Trophoblast cell (in vitro differentiated cells and primary cell): ENCODE measurements around the gene CCDC157. TPM values are rescaled to one million over a fixed set of nuclear protein-coding genes. Genes with fewer than 3 reads are reported as not detected.

ENCODE experiments used
- DNase-seq, 2 donors: peaks; one replicate each; pipeline ENCODE4 v3.0.0-alpha.2; 2016
- H2AFZ ChIP-seq: 2 replicates; pipeline ENCODE4 v1.6.1; 2013; ENCODE audit warnings: low read length, moderate library complexity, mild to moderate bottlenecking; ENCODE audit not compliant: insufficient read depth, poor library complexity
- H2AK5ac ChIP-seq: 2 replicates; pipeline ENCODE4 v1.6.1; 2013; ENCODE audit warnings: mild to moderate bottlenecking, low read length
- H2BK120ac ChIP-seq: 2 replicates; pipeline ENCODE4 v1.6.1; 2013; ENCODE audit warnings: low read length, mild to moderate bottlenecking, moderate library complexity; ENCODE audit not compliant: insufficient read depth, poor library complexity
- H2BK12ac ChIP-seq: 2 replicates; pipeline ENCODE4 v1.6.1; 2013; ENCODE audit warnings: mild to moderate bottlenecking, low read length, moderate library complexity
- H2BK5ac ChIP-seq: 2 replicates; pipeline ENCODE4 v1.6.1; 2013; ENCODE audit warnings: low read length, low read depth, moderate library complexity, mild to moderate bottlenecking; ENCODE audit not compliant: poor library complexity
- H3K14ac ChIP-seq: 2 replicates; pipeline ENCODE4 v1.6.1; 2013; ENCODE audit warnings: mild to moderate bottlenecking, low read length
- H3K18ac ChIP-seq: 2 replicates; pipeline ENCODE4 v1.6.1; 2013; ENCODE audit warnings: mild to moderate bottlenecking, low read length
- H3K23ac ChIP-seq: 2 replicates; pipeline ENCODE4 v1.6.1; 2013; ENCODE audit warnings: low read length
- H3K27ac ChIP-seq: 2 replicates; pipeline ENCODE4 v1.5.1; 2013; ENCODE audit warnings: low read depth, mild to moderate bottlenecking, inconsistent platforms, low read length, moderate library complexity
- H3K27me3 ChIP-seq: 2 replicates; pipeline ENCODE4 v1.6.1; 2013; ENCODE audit warnings: inconsistent platforms, mild to moderate bottlenecking, low read length, moderate library complexity; ENCODE audit not compliant: insufficient read depth
- H3K36me3 ChIP-seq, 2 experiments: 1 replicate in 1 of 2; 2 replicates in 1 of 2; pipeline ENCODE4 v1.6.1; 2013; ENCODE audit warnings: low read length in 2 of 2, mild to moderate bottlenecking in 2 of 2, moderate library complexity in 1 of 2; ENCODE audit not compliant: insufficient read depth in 2 of 2, control insufficient read depth in 1 of 2
- H3K4ac ChIP-seq: 2 replicates; pipeline ENCODE4 v1.6.1; 2013; ENCODE audit warnings: low read depth, mild to moderate bottlenecking, low read length, moderate library complexity
- H3K4me1 ChIP-seq, 2 experiments: 1 replicate in 1 of 2; 2 replicates in 1 of 2; pipeline ENCODE4 v1.6.1; 2013; ENCODE audit warnings: low read length in 2 of 2, mild to moderate bottlenecking in 2 of 2, moderate library complexity in 1 of 2; ENCODE audit not compliant: insufficient read depth in 2 of 2, control insufficient read depth in 1 of 2
- H3K4me2 ChIP-seq: 2 replicates; pipeline ENCODE4 v1.6.1; 2013; ENCODE audit warnings: inconsistent platforms, mild to moderate bottlenecking, low read length, moderate library complexity
- H3K4me3 ChIP-seq: 2 replicates; pipeline ENCODE4 v1.5.1; 2013; ENCODE audit warnings: mild to moderate bottlenecking, low read depth, low read length, inconsistent platforms
- H3K79me1 ChIP-seq: one replicate; pipeline ENCODE4 v1.6.1; 2013; ENCODE audit warnings: low read length
- H3K79me2 ChIP-seq: 2 replicates; pipeline ENCODE4 v1.6.1; 2013; ENCODE audit warnings: low read length, mild to moderate bottlenecking; ENCODE audit not compliant: control insufficient read depth, insufficient read depth, poor library complexity
- H3K9ac ChIP-seq: 2 replicates; pipeline ENCODE4 v1.6.1; 2013; ENCODE audit warnings: mild to moderate bottlenecking, low read length
- H3K9me3 ChIP-seq: 2 replicates; pipeline ENCODE4 v1.6.1; 2013; ENCODE audit warnings: low read depth, mild to moderate bottlenecking, control low read depth, inconsistent platforms, low read length; ENCODE audit not compliant: insufficient read depth
- H4K12ac ChIP-seq: 2 replicates; pipeline ENCODE4 v1.6.1; 2013; ENCODE audit warnings: low read depth, mild to moderate bottlenecking, low read length, moderate library complexity
- H4K8ac ChIP-seq: 2 replicates; pipeline ENCODE4 v1.6.1; 2013; ENCODE audit warnings: low read depth, mild to moderate bottlenecking, low read length, moderate library complexity
- H4K91ac ChIP-seq: one replicate; pipeline ENCODE4 v1.6.1; 2013; ENCODE audit warnings: low read depth, mild to moderate bottlenecking, low read length, moderate library complexity
- WGBS: extraction: QIAGEN DNeasy Blood & Tissue Kit; methylation state at CpG from one replicate; pipeline ENCODE4 v1.1.7; 2013; ENCODE audit warnings: missing lambda C conversion rate; ENCODE audit not compliant: insufficient read length, insufficient coverage; ENCODE audit errors: extremely low coverage; 5-methylcytosine and 5-hydroxymethylcytosine counted together
- polyA plus RNA-seq: library from polyadenylated mRNA; stranded (reverse); fragments of 200-250 nt; gene quantifications from 2 replicates; pipeline ENCODE4 v1.2.3, GENCODE V29; 2013

CCDC157 gene
- 1.8 and 2.1 TPM in 2 replicates for polyA plus RNA-seq

- H3K36me3 ChIP-seq, result peaks cover 10 to 17% of the 10 kb centered on the region in 2 experiments
- no CpG with 5 or more reads among the region's 91 CpGs for WGBS
- peak within 1 kb of the TSS; percentile 99 for H3K4ac ChIP-seq
- no peak within 1 kb of the TSS for H3K23ac ChIP-seq
- H3K79me2 ChIP-seq, result peaks cover 18% of the 10 kb centered on the region
- H3K14ac ChIP-seq, result peak within 1 kb of the TSS; percentile 100
- peak; percentile 88 to 94 for DNase-seq
- H3K27me3 ChIP-seq, result no peaks in the 10 kb centered on the region
- peak within 1 kb of the TSS; percentile 100 for H3K18ac ChIP-seq
- H3K27ac ChIP-seq, result peak within 1 kb of the TSS; percentile 90
- H3K9ac ChIP-seq, result peak within 1 kb of the TSS; percentile 99
- H3K4me2 ChIP-seq, result peak within 1 kb of the TSS; percentile 89
- H4K12ac ChIP-seq, result peak within 1 kb of the TSS; percentile 99
- peak within 1 kb of the TSS; percentile 93 for H2AFZ ChIP-seq
- peak within 1 kb of the TSS; percentile 100 for H4K8ac ChIP-seq
- H2BK5ac ChIP-seq, result peak within 1 kb of the TSS; percentile 98
- peak within 1 kb of the TSS; percentile 51 for H2BK12ac ChIP-seq
- H2BK120ac ChIP-seq, result peak within 1 kb of the TSS; percentile 99
- H3K79me1 ChIP-seq, result peaks cover 11% of the 10 kb centered on the region
- no peaks in the 10 kb centered on the region for H3K9me3 ChIP-seq
- peak within 1 kb of the TSS; percentile 99 for H2AK5ac ChIP-seq
- H4K91ac ChIP-seq, result peak within 1 kb of the TSS; percentile 99
- peaks cover 2 to 8% of the 10 kb centered on the region in 2 experiments for H3K4me1 ChIP-seq
- peak within 1 kb of the TSS; percentile 100 for H3K4me3 ChIP-seq
Observed at GRCh38 chr22:30356449-30357235, at the start of gene CCDC157, which contains the start of gene SF3A1. TSS of gene CCDC157 (plus strand) at chr22:30357007. CDS start at chr22:30366001, 8,994 bp downstream. TSS of gene SF3A1 (minus strand) at chr22:30356894. CDS start at chr22:30356792, 102 bp downstream.

GRCh38 chr22:30307041-30307574 is 49.7 kb upstream of the CCDC157 start:
- Histone ChIP-seq H3K4ac (peak overlapping the region; percentile 42), H3K79me1 (peaks cover 29% of the 10 kb centered on the region), H2BK5ac (no peak overlapping the region), H3K9ac (no peak overlapping the region), H2AFZ (no peak overlapping the region), H3K18ac (no peak overlapping the region), H3K14ac (no peak overlapping the region), H4K12ac (no peak overlapping the region), H4K91ac (peak overlapping the region; percentile 5), H3K27me3 (no peaks in the 10 kb centered on the region), H3K4me3 (no peak overlapping the region), H3K36me3 (peaks cover 20 to 29% of the 10 kb centered on the region in 2 experiments), H3K4me2 (no peak overlapping the region), H3K27ac (no peak overlapping the region), H2AK5ac (no peak overlapping the region), H3K4me1 (peaks cover 64 to 74% of the 10 kb centered on the region in 2 experiments), H3K79me2 (peaks cover 18% of the 10 kb centered on the region), H2BK120ac (no peak overlapping the region), H3K9me3 (no peaks in the 10 kb centered on the region), H2BK12ac (no peak overlapping the region), H4K8ac (no peak overlapping the region), H3K23ac (no peak overlapping the region)
- DNase-seq, result no peak
- no CpG with 5 or more reads among the region's 4 CpGs for WGBS

GRCh38 chr22:30308093-30308492 is 48.7 kb upstream of the CCDC157 start:
- H3K79me1 ChIP-seq, result peaks cover 28% of the 10 kb centered on the region
- no peak overlapping the region for H3K4ac ChIP-seq
- H2AFZ ChIP-seq, result no peak overlapping the region
- H4K91ac ChIP-seq, result no peak overlapping the region
- H2BK5ac ChIP-seq, result no peak overlapping the region
- no peak overlapping the region for H4K12ac ChIP-seq
- no CpG with 5 or more reads among the region's 2 CpGs for WGBS
- no peak overlapping the region for H3K14ac ChIP-seq
- no peak overlapping the region for H2AK5ac ChIP-seq
- H3K9me3 ChIP-seq, result no peaks in the 10 kb centered on the region
- no peak overlapping the region for H4K8ac ChIP-seq
- no peak overlapping the region for H3K4me3 ChIP-seq
- H3K4me1 ChIP-seq, result peaks cover 62 to 74% of the 10 kb centered on the region in 2 experiments
- peaks cover 22% of the 10 kb centered on the region for H3K79me2 ChIP-seq
- H3K27ac ChIP-seq, result no peak overlapping the region
- no peak overlapping the region for H3K18ac ChIP-seq
- peaks cover 17 to 21% of the 10 kb centered on the region in 2 experiments for H3K36me3 ChIP-seq
- DNase-seq, result peak; percentile 94 to 95
- no peak overlapping the region for H3K9ac ChIP-seq
- no peak overlapping the region for H2BK12ac ChIP-seq
- H2BK120ac ChIP-seq, result no peak overlapping the region
- no peak overlapping the region for H3K23ac ChIP-seq
- H3K4me2 ChIP-seq, result no peak overlapping the region
- H3K27me3 ChIP-seq, result no peaks in the 10 kb centered on the region

- WGBS, result no CpG with 5 or more reads among the region's 5 CpGs
- Histone ChIP-seq H3K14ac (no peak overlapping the region), H3K79me1 (peaks cover 24% of the 10 kb centered on the region)
Observed at GRCh38 chr22:30308518-30309230, 48.1 kb upstream of the CCDC157 start.

More at GRCh38 chr22:30308518-30309230, 48.1 kb upstream of the CCDC157 start:
- H3K4me1 ChIP-seq, result peaks cover 57 to 72% of the 10 kb centered on the region in 2 experiments
- peak overlapping the region; percentile 43 for H2BK12ac ChIP-seq
- no peak overlapping the region for H2AK5ac ChIP-seq
- no peak overlapping the region for H3K9ac ChIP-seq
- peak overlapping the region; percentile 78 for H3K4ac ChIP-seq
- H3K79me2 ChIP-seq, result peaks cover 22% of the 10 kb centered on the region
- H3K4me2 ChIP-seq, result no peak overlapping the region
- no peak overlapping the region for H3K23ac ChIP-seq
- H4K12ac ChIP-seq, result no peak overlapping the region
- peak overlapping the region; percentile 29 for H2BK5ac ChIP-seq
- no peak overlapping the region for H4K8ac ChIP-seq
- peak overlapping the region; percentile 24 for H3K18ac ChIP-seq
- peak; percentile 94 to 95 for DNase-seq
- H3K27me3 ChIP-seq, result no peaks in the 10 kb centered on the region
- H2AFZ ChIP-seq, result peak overlapping the region; percentile 34
- no peak overlapping the region for H3K4me3 ChIP-seq
- H3K9me3 ChIP-seq, result no peaks in the 10 kb centered on the region
- H3K27ac ChIP-seq, result peak overlapping the region; percentile 65
- H2BK120ac ChIP-seq, result no peak overlapping the region
- peaks cover 13 to 16% of the 10 kb centered on the region in 2 experiments for H3K36me3 ChIP-seq
- H4K91ac ChIP-seq, result peak overlapping the region; percentile 18
